ENCODE measurements around the gene ENOX1.

DNA sequence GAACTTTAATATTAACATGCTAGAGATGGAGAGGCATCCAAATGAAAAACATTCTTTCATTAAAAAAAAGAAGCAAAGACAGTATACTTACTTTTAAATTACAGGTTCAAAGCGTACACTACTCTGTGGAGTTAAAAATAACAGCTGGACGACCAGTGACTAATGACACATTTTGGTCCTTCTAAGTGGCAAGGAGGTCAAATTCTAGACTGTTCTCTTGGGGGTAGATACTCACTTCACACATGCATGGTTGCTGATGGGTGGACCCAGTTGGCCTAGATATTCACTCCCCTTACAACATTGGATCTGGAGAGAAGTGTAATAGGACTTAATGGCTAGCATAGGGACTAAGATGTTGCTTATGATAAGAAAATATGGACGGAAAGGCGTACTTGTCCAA, 461.1 kb downstream of the ENOX1 start:
- TF ChIP-seq, protein P1, sequence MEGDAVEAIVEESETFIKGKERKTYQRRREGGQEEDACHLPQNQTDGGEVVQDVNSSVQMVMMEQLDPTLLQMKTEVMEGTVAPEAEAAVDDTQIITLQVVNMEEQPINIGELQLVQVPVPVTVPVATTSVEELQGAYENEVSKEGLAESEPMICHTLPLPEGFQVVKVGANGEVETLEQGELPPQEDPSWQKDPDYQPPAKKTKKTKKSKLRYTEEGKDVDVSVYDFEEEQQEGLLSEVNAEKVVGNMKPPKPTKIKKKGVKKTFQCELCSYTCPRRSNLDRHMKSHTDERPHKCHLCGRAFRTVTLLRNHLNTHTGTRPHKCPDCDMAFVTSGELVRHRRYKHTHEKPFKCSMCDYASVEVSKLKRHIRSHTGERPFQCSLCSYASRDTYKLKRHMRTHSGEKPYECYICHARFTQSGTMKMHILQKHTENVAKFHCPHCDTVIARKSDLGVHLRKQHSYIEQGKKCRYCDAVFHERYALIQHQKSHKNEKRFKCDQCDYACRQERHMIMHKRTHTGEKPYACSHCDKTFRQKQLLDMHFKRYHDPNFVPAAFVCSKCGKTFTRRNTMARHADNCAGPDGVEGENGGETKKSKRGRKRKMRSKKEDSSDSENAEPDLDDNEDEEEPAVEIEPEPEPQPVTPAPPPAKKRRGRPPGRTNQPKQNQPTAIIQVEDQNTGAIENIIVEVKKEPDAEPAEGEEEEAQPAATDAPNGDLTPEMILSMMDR (IDR thresholded peaks at IDR 0.05): no peak
- TF ChIP-seq EZH2 (IDR thresholded peaks at IDR 0.05) (no peak), EZH2phosphoT487 (IDR thresholded peaks at IDR 0.05) (no peak)
